Measurements from ENCODE around the gene MMP28.

Gene MMP28

DNA sequence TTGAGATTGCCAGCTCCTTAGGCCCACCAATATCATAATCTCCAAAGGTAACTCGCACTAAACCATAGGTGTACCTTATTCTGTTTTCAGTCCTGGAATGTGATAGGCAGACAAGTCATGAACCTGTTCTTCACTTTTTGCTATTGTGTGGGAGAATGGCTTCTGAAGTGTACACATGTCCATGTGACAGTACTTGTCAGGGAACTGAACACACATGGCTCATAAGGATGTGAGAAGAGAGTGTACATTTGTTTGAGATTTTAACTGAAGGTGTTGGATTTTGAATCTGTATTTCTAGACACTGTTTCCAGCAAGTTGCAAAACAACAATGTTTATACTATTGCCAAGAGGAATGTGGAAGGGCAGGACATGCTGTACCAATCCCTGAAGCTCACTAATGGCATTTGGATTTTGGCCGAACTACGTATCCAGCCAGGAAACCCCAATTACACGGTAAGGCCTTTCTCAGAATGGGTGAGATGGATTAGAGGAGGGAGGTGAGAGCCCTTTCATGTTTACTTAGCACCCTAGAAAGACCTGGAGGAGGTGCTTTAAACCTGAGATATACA is 78.5 kb downstream of the MMP28 start:
- no peak for DNase-seq

- no peak for DNase-seq
Observed at GRCh38 chr17:35716173-35716572, 79.3 kb downstream of the MMP28 start.

Measured in inflammatory macrophage treated with lipopolysaccharide for 1 hour (primary cell).